ENCODE data around the gene LUC7L.

DNA sequence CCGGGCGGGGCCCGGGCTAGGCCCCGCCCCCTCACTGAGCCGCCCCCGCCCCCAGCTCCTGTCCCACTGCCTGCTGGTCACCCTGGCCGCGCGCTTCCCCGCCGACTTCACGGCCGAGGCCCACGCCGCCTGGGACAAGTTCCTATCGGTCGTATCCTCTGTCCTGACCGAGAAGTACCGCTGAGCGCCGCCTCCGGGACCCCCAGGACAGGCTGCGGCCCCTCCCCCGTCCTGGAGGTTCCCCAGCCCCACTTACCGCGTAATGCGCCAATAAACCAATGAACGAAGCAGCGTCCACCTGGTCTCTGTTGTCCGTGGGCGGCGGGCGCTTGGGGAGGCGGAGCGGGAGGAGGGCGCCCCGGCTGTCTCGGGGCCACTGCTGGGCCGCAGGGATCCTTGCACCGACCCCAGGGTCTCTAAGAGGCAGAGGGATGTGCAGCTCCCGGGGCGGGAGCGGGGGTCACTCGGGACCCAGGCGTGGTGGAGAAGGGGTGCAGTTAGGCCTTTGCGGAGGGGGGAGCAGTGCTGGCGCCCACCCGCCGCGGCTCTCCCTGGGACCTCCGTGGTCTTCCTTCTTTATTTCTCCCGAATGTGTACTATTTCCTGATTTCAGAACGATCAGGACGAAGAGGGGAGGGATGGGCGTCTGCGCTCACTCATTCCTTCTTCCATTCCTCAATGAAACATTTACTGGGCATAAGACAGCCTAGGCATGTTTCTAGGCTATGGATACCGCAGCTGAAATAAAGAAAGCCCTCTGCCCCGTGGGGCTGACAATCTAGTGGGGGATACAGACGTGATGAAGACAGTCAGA, 74.8 kb downstream of the LUC7L start:
- TF ChIP-seq, protein P1, sequence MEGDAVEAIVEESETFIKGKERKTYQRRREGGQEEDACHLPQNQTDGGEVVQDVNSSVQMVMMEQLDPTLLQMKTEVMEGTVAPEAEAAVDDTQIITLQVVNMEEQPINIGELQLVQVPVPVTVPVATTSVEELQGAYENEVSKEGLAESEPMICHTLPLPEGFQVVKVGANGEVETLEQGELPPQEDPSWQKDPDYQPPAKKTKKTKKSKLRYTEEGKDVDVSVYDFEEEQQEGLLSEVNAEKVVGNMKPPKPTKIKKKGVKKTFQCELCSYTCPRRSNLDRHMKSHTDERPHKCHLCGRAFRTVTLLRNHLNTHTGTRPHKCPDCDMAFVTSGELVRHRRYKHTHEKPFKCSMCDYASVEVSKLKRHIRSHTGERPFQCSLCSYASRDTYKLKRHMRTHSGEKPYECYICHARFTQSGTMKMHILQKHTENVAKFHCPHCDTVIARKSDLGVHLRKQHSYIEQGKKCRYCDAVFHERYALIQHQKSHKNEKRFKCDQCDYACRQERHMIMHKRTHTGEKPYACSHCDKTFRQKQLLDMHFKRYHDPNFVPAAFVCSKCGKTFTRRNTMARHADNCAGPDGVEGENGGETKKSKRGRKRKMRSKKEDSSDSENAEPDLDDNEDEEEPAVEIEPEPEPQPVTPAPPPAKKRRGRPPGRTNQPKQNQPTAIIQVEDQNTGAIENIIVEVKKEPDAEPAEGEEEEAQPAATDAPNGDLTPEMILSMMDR (IDR thresholded peaks at IDR 0.05; ENCODE audit: borderline replicate concordance, extremely low read depth, low read length, poor library complexity, severe bottlenecking): no peak
- no peak for TF ChIP-seq EZH2 (IDR thresholded peaks at IDR 0.05; ENCODE audit: borderline replicate concordance, low read depth, low read length, severe bottlenecking)

All from DND-41 (cell line).